HG02678 (cell line): ENCODE measurements around the gene TM9SF4.
A peak's percentile ranks its signal among the peaks of the same experiment; 100 is the strongest.

ENCODE experiments used
- ATAC-seq: cut with Tn5 transposase; IDR thresholded peaks from one replicate; pipeline ENCODE4 v1.9.1; 2021; ENCODE audit warnings: mild to moderate bottlenecking, moderate library complexity; ENCODE audit not compliant: unreplicated experiment

The TM9SF4 gene

DNA sequence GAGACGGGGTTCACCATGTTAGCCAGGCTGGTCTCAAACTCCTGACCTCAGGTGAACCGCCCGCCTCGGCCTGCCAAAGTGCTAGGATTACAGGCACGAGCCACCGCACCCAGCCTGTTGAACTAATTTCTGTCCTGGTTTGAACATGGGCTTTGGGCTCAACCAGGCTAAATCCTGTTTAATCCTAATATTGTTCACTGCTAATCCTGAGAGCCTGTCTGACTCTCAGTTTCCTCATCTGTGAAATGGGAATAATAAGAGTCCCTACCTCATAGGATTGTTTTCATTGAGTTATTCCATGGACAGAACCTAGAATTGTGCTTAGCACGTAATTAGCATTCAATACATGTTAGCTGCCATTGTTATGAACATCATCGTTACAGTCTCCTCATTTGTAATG, 17.4 kb downstream of the TM9SF4 start:
- ATAC-seq = no peak

DNA sequence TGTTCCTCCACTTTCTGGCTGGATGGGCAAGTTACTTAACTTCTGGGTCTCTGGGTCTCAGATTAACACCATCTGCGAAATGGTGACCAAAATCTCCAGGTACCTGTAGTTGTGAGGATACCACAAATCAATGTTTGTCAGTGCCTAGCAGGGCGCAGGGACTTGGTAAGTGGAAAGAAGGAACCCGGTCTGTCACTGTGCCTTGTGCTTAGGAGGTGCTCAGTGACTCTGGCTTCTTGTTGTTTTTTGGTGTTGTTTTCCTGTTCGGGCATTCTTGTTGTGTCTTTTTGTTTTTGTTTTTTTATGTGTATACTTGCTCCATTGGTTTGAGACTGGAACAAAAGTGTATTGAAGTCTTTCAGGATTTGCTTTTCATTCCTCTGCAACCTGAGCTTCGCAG, 17.8 kb downstream of the TM9SF4 start:
- ATAC-seq = no peak

DNA sequence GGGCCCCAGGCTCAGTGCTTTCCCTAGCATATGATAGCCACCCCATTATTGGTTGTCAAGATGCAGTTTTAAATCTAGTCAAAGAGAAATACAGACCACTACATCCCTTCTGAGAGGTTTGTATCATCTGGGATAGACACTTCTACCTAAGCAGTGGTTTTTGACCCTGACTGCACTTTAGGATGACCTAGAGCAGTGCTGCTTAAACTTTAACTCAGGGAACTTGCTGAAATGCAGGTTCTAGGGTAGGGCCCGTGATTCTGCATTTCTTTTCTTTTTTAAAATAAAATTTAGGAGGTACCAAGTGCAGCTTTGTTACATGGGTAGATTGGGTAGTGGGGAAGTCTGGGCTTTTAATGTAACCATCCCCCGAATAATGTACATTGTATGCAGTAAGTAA, 18.7 kb downstream of the TM9SF4 start:
- ATAC-seq = no peak

DNA sequence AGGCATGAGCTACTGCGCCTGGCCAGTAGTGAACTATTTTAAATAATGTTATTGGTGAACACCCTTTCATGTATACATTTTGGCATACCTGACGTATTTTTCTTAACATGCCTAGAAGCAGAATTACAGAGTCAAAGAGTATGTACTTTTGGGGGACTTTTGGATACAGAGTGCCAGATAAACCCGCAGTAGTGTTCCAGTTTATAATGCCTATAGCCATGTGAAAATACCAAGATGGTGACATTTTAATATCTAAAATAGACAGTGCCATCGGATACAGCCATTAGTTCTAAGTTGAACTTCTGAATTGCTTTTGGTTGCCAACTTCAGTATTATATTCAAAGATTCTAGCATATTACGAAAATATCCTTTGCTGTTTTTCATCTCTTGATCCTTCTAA, 20.3 kb downstream of the TM9SF4 start:
- ATAC-seq = no peak

DNA sequence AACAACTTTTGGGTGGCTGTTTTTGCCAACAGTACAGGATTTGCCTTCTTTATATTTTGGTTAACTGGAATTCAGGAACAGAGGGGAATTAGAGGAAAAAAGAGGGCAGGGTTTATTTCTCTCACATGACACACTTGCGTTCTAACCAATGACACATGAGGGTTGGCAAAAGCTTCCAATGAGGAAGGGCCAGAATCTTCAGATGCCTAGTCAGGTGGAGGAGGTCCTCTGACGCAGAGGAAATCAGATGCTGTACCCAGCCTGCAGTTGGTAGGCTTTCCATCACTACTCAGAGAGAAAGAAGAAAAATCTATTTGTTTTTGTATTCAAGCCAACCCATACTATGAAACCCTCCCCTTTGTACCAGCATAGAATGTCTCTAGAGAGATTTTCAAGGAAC, 20.8 kb downstream of the TM9SF4 start:
- ATAC-seq = no peak

DNA sequence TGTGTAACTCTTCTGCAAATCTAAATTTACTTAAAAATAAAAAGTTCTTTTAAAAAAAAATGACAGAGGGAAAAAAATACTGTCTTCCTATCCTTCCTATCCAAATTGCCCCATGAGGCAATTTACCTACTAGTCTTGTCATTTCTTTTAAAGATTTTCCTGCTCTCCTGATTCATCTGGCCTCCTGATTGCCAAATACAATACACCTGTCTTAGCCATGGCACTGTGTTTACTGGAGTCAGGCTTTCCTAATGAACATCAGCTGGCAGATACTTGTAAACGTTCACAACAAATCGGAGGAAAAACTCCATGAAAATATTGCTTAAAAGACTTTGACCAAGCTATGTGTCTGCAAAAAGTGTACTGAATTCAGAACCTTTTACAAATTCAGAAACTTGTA, 21.5 kb downstream of the TM9SF4 start:
- ATAC-seq = no peak

DNA sequence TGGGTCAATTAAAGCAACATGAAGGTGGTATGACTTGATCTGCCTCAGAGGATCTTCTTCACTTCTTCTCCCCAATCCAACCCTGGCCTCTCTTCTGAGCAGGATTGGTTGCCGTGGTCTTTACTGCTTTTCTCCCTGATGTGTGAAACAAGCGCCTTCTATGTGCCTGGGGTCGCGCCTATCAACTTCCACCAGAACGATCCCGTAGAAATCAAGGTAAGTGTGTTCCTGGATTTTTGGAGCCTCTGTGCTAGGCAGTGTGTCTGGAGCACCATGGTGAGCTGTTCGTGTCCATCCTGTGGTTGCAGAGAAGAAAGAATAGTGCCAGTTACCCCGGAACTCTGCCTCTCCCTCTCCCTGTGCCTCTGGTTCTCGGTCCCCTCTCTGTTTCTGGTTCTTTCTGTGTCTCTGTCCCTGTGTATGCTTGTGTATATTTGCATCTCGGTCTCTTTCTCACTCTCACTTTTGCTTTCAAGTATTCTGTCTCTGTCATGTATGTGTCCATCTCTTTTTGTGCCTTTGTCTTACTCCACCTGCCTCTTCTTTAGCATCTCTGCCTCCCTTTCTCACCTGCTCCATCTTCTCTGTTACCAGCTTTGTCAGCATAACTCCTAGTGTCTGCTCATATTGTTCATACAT, 23.5 kb downstream of the TM9SF4 start:
- peak; percentile 84 for ATAC-seq

DNA sequence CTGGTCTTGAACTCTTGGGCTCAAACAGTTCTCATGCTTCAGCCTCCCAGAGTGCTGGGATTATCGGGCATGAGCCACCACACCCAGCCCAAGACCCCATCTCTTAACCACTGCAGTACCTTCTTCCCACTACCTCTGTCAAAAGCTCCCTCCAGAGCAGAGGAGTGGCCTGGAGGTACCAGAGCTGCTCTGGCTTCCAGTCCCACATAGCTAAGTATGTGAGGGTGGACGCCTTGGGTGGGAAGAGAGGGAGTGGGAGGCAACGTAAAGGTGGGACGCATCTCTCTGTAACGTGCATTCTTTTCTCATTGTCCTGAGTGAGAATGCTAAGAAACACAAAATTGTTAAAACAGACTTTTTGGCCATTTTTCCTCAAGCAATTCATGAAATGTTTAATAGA, 24.5 kb downstream of the TM9SF4 start:
- no peak for ATAC-seq

DNA sequence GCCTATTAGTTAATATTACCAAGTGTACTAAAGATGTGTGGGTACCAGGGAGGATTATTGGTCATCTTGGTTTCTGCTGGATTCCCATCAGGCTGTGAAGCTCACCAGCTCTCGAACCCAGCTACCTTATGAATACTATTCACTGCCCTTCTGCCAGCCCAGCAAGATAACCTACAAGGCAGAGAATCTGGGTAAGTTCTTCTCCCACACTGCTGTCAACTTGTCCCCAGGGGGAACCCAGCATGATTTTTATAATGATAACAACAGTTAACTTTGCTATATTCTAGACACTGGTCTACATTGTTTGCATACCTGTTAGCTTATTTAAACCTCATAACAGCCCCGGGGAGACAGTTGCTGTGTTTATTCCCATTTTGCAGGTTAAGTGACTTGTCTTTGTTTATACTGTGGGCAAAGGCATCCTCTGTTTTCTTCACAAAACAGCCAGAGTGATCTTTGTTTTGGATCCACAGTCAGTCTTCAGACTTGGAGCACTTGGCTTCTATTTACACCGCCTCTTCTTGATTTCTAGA, 26.5 kb downstream of the TM9SF4 start:
- ATAC-seq = no peak

DNA sequence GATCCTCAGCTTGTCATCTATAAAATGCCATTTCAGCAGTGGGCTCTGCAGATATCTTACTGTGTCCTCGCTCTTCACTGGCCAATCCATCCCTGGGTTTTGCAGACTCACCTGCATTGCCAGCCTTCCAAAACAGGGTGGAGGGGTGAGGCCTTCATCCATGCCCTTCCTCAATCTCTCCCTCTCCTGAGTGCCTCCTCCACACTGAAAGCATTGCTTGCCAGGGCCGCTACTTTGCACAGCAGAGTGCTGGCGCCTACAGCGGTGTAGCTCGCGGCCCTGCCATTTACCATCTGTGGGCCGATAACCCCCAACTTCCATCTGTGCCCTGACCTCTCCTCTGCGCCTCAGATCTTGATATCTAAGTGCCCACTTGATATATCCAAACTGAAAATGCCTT, 29.4 kb downstream of the TM9SF4 start:
- ATAC-seq = no peak

DNA sequence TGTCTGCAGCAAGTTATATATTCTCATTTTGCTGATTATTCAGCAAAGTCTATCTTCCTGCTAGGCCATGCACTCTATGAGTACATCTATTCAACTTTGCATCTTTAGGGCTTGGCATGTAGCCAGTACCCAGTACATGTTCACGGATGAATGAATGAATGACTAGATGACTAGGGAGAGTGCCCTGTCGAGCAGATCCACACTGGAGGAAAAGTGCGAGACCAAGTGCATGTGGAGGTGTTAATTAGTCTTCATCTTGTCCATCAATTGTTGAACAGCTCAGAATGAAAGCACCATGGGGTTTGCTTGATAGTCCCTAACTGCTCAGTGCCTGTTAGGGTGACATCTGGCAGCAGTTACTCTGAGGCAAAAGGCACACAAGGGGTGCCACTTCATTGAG, 30.4 kb downstream of the TM9SF4 start:
- ATAC-seq = no peak

DNA sequence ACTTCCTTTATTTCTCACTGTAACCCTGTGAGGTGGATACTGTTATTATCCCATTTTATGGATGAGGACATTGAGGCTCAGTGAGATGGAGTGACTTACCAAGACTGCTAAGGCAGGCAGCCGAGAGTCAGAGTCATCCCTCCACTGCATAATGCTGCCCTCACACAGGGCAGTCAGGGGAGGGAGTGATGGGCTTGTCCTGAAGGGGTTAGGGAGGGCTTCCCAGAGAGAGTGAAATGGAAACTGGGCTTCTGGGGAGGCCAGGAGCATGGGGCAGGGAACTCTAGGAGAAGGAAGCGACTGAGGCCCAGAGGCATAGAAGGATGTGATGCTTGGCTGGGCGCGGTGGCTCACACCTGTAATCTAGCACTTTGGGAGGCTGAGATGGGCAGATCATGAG, 31.1 kb downstream of the TM9SF4 start:
- ATAC-seq = no peak

DNA sequence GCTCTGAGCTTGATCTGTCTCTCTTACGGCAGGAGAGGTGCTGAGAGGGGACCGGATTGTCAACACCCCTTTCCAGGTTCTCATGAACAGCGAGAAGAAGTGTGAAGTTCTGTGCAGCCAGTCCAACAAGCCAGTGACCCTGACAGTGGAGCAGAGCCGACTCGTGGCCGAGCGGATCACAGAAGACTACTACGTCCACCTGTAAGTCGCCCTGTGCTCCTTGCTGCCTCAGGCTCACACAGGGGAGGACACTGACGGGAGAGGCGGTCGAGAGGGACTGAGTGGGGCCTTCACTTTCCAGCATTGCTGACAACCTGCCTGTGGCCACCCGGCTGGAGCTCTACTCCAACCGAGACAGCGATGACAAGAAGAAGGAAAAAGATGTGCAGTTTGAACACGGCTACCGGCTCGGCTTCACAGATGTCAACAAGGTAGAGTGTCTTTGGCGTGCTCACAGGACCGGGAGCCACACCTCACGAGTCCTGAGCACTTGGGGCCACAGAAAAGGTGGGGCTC, 32.0 kb downstream of the TM9SF4 start:
- ATAC-seq = no peak

DNA sequence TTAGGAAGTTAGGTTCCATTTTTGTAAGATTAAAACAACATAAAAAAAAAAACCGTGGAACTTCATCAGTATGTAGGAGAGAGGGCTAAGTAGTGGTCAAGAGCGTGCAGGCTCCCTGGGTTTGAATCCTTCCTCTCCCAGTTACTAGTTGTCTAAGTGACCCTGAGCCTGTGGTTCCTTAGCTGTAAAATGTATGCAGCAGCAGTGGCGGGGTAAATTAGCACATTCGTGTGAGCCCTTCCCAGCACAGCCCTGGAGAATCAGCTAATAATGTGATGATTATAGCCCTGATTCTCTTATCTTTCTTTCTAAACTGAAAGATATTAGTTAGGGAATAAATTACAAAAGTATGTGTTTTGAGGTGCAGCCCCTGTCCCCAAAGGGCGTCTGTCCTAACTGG, 32.6 kb downstream of the TM9SF4 start:
- ATAC-seq = no peak

DNA sequence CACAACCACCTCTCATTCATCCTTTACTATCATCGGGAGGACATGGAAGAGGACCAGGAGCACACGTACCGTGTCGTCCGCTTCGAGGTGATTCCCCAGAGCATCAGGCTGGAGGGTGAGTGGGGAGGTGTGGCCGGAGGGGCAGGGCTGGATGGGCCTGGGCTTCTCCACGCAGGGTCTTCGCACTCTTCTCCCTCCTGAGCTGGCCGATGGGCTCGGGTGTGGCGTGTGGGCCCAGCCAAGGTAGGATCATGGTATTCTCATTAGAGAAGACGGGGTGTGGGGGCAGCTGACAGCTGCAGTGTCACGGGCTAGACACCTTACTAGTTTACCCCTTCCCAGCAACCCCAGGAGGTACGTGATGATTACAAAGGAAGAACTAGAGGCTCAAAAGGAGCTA, 33.5 kb downstream of the TM9SF4 start:
- ATAC-seq = no peak

DNA sequence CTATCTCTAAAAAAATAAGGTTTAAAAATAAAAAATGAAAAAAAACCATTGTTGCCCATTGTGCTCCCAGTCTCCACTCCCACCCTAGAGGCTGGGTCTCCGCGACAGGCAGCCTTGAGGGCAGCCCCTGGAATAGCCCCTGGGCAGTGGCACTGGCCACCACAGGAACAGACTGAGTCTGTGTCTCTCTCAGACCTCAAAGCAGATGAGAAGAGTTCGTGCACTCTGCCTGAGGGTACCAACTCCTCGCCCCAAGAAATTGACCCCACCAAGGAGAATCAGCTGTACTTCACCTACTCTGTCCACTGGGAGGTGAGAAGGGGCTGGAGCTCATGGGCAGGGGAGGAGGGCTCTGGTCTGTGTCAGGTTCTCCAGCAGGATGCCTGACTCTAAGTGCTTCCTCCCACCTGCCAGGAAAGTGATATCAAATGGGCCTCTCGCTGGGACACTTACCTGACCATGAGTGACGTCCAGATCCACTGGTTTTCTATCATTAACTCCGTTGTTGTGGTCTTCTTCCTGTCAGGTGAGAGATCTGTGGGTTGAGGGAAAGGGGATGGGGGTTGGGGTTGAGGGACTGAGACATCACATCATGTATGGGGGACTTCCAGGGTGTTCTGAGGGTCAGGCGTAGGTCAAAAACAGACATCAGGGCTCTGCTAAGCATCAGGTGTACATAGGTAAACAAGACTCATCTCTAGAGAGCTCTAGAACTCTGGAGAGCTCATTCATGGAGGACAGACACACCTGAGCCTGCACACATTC, 35.6 kb downstream of the TM9SF4 start:
- no peak for ATAC-seq

DNA sequence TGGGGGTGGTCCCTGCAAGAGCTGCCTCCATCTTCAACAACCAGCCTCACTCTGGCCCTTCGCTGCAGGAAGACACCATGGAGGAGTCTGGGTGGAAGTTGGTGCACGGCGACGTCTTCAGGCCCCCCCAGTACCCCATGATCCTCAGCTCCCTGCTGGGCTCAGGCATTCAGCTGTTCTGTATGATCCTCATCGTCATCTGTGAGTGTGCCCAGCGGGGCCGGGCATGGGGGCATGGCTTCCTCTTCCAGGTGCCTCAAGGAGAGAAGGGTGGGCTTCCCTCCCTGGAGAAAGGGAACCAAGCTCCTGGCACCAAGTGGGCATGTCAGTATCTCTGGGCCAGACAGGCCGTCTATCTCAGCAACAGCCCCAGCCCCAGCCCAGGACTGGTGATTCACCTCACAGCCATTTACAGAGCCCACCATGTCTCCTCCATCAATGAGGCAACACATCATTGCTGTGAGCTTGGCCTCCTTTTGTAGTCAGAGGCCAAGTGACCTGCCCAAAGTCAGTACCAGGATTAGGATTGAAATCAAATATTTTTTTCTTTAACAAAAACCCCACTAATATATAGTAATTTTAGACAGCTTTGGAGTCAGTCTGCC, 40.2 kb downstream of the TM9SF4 start:
- ATAC-seq = no peak

DNA sequence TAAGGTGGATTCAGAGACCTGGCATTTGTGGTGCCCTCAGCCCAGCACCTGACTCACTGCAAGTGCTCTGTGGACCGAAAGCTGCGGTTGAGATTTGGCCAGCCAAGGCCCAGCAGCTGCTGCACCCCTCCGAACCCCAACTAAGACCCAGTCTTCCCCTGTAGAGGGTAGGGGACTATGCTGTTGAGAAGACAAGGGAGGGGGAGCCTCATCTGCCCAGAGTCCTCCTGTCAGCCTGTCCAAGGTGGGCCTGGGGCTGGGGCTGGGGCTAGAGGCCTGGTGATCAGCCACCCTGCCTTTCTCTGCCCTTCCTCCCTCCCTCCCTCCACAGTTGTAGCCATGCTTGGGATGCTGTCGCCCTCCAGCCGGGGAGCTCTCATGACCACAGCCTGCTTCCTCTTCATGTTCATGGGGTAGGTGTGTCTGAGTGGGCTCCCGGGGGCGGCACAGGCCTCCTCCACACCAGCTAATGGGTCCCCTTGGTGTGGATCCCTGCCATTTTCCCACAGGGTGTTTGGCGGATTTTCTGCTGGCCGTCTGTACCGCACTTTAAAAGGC, 40.9 kb downstream of the TM9SF4 start:
- no peak for ATAC-seq

DNA sequence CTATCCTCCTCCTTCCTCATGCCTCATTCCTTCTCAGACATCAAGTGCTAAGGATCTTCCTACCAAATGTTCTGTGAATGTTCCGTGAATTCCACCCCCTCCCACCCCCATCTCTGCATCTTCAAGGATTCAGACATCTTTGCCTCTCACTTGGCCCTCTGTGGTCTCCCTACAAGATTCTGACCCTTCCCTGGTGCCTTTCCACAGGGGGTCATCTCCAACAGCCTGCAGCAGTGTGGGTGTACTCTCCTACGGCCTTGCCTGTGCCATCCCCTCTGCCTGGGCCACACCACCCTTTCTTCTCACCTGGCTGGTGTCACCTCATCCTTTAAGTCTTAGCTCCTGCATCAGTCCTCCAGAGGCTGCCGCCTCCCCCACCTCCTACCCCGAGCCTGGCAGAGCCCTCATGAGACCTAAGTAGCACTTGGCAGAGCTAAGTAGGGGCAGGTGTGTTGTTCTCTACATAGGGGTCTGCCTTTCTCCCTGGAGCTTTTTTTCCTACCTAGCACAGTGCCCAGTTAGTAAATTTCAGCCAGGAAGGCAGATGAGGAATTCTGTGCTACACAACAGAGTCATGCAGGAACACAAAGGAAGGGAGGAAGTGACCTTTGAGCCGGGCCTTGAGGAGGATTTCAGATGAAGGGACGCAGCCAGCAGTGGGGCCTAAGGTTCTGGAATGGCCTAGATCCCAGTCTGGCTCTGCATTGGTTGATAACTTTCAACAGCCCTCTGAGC, 43.1 kb downstream of the TM9SF4 start:
- no peak for ATAC-seq

DNA sequence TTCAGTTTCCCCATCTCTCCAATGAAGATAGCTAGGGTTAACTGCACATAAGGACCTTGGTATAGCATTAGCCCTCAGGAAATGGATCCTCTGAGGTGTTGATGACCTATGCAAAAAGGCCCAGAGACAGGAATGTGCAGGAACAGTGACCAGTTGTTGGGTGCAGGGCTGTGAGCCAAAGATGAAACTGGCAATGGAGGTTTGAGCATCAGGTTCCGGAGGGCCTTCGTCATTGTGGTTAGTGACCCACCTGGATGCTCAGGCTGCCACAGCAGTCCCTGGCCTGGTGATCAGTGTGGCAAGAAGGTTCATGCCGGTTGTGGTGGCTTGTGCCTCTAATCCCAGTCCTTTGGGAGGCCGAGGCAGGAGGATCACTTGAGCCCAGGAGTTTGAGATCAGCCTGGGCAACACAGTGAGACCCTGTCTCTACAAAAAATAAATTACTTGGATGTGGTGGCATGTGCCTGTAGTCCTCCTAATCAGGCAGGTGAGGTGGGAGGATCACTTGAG, 43.7 kb downstream of the TM9SF4 start:
- ATAC-seq = no peak

DNA sequence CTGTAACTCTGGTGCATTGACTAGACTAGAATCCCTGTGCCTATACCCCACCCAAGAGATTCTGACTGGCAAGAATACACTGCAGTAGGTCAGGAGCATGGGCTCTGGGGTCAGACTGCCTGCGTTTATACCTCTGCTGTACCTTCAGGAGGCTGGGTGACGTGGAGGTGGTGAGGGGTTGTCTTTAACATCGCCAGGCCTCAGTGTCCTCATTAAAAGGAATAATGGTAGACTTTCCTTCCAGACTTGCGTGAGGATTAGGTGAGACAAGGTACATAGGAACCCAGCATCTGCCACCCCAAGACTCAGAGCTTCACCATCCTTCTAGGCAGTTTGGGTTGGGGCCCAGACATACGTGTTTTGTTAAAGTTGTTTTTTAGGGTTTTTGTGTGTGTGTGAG, 44.3 kb downstream of the TM9SF4 start:
- ATAC-seq = no peak
